ENCODE measurements around the gene NCKAP1. TPM values are rescaled to one million over a fixed set of nuclear protein-coding genes. Genes with fewer than 3 reads are reported as not detected.
"Not testable (repeated sequence)": the region's sequence is repeated elsewhere in the genome, so short reads cannot be mapped to it uniquely, and the experiment has no call there.

Gene NCKAP1
- total RNA-seq, 1 donor from 2014 or later = 116 TPM

DNA sequence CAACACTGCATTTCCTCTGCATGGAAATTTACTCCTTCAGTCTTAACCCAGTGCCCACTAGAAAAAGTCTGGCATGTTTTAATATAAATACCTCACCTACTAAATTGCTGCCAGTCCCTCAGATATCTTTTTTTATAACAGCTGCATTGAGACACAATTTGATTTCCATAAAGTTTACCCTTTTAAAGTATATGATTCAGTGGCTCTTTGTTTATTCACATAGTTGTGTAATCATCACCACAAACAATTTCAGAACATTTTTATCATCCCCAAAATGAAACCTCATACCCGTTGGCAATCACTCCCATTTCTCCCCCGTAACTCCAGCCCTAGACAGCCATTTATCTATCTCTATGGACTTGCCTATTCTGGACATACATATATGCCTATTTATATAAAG is 154.8 kb downstream of the NCKAP1 start:
- peaks cover 3% of the 10 kb centered on the region for H3K9me3 Mint-ChIP-seq (ENCODE audit: unreplicated experiment)
- H3K4me3 Mint-ChIP-seq (ENCODE audit: unreplicated experiment) = no peak overlapping the region
- no peak overlapping the region for H3K27ac Mint-ChIP-seq (ENCODE audit: unreplicated experiment)
- peaks cover 9% of the 10 kb centered on the region for H3K36me3 Mint-ChIP-seq (ENCODE audit: unreplicated experiment)
- no peak for DNase-seq
- TF ChIP-seq, protein P1, sequence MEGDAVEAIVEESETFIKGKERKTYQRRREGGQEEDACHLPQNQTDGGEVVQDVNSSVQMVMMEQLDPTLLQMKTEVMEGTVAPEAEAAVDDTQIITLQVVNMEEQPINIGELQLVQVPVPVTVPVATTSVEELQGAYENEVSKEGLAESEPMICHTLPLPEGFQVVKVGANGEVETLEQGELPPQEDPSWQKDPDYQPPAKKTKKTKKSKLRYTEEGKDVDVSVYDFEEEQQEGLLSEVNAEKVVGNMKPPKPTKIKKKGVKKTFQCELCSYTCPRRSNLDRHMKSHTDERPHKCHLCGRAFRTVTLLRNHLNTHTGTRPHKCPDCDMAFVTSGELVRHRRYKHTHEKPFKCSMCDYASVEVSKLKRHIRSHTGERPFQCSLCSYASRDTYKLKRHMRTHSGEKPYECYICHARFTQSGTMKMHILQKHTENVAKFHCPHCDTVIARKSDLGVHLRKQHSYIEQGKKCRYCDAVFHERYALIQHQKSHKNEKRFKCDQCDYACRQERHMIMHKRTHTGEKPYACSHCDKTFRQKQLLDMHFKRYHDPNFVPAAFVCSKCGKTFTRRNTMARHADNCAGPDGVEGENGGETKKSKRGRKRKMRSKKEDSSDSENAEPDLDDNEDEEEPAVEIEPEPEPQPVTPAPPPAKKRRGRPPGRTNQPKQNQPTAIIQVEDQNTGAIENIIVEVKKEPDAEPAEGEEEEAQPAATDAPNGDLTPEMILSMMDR (IDR thresholded peaks at IDR 0.05; ENCODE audit: partially characterized antibody, unreplicated experiment) = no peak
- H3K27me3 Mint-ChIP-seq (ENCODE audit: unreplicated experiment) = peaks cover 2% of the 10 kb centered on the region
- H3K4me1 Mint-ChIP-seq (ENCODE audit: low read depth, unreplicated experiment) = no peaks in the 10 kb centered on the region

DNA sequence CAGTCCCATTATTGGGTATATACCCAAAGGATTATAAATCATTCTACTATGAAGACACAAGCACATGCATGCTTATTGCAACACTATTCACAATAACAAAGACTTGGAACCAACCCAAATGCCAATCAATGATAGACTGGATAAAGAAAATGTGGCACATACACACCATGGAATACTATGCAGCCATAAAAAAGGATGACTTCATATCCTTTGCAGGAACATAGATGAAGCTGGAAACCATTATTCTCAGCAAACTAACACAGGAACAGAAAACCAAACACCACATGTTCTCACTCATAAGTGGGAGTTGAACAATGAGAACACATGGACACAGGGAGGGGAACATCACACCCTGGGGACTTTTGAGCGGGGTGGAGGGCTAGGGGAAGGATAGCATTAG is 158.2 kb downstream of the NCKAP1 start:
- H3K4me3 Mint-ChIP-seq (ENCODE audit: unreplicated experiment); H3K9me3 Mint-ChIP-seq (ENCODE audit: unreplicated experiment); H3K4me1 Mint-ChIP-seq (ENCODE audit: low read depth, unreplicated experiment); H3K36me3 Mint-ChIP-seq (ENCODE audit: unreplicated experiment); H3K27ac Mint-ChIP-seq (ENCODE audit: unreplicated experiment); H3K27me3 Mint-ChIP-seq (ENCODE audit: unreplicated experiment); DNase-seq: not testable (repeated sequence)

DNA sequence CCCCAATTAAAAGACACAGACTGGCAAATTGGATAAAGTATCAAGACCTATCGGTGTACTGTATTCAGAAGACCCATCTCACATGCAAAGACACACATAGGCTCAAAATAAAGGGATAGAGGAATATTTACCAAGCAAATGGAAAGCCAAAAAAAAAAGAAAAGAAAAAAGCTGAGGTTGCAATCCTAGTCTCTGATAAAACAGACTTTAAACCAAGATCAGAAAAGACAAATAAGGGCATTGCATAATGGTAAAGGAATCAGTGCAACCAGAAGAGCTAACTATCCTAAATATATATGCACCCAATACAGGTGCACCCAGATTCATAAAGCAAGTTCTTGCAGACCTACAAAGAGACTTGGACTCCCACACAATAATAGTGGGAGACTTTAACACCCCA is 161.6 kb downstream of the NCKAP1 start:
- H3K9me3 Mint-ChIP-seq (ENCODE audit: unreplicated experiment); H3K36me3 Mint-ChIP-seq (ENCODE audit: unreplicated experiment); DNase-seq; H3K27ac Mint-ChIP-seq (ENCODE audit: unreplicated experiment); H3K27me3 Mint-ChIP-seq (ENCODE audit: unreplicated experiment); H3K4me3 Mint-ChIP-seq (ENCODE audit: unreplicated experiment); H3K4me1 Mint-ChIP-seq (ENCODE audit: low read depth, unreplicated experiment): not testable (repeated sequence)

DNA sequence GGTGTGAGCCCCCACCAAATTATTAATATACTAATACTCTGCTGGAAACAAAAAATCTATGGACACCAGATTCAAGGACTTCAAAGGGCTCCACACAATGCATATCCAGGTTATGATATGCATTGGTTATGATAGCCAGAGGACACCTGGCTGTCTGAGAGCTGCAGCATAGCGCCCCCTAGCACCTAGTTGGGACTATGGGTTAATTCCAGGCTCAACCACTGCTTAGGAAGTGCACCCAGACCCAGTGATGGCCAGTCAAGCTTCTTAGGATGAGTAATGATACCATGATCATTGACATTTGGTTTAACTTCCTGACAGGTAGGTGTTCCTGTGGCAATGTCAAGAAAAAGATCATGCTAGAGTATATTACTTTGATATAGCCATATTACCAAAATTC is 168.0 kb downstream of the NCKAP1 start:
- Mint-ChIP-seq H3K36me3 (ENCODE audit: unreplicated experiment) (peaks cover 5% of the 10 kb centered on the region), H3K9me3 (ENCODE audit: unreplicated experiment) (peaks cover 9% of the 10 kb centered on the region), H3K27me3 (ENCODE audit: unreplicated experiment) (peaks cover 2% of the 10 kb centered on the region), H3K4me1 (ENCODE audit: low read depth, unreplicated experiment) (peaks cover 17% of the 10 kb centered on the region), H3K4me3 (ENCODE audit: unreplicated experiment) (no peak overlapping the region), H3K27ac (ENCODE audit: unreplicated experiment) (no peak overlapping the region)
- TF ChIP-seq, protein P1 (IDR thresholded peaks at IDR 0.05; ENCODE audit: partially characterized antibody, unreplicated experiment) = peak; percentile 31
- peak; percentile 22 for DNase-seq

DNA sequence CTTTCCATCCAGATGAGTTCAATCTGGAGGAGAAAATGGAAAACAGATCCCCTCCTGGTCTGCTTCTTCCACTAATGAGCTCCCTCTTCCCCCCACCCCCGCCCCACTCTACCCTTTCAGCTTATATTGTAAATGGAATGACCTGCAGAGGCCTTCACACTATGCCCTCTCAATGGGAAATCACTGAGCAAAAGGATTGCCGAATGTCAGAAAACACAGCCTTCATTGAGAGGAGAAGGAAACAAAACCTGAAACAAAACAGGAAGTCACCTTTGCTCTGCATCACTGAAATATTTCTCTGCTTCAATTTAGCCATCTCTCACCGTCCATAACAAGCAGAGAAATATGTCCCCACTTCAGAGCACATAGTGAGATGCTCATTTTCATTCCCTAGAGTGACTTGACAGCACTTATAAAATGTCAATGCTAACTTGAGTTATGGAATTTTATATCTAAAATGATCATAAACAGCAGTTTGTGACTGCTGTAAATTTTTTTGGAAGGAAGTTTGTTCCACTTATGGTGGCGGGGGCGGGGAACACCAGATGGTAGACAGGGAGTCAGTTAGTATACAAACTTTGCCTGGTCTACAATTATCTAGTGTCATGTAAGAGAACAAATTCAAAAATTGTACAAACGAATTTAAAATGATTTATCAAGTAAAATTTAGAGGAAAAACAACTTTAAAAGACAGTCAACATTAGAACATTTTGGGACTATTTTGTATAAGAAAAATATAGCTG is 170.0 kb downstream of the NCKAP1 start:
- Mint-ChIP-seq H3K4me3 (ENCODE audit: unreplicated experiment) (peak overlapping the region; percentile 97), H3K27me3 (ENCODE audit: unreplicated experiment) (peaks cover 4% of the 10 kb centered on the region), H3K9me3 (ENCODE audit: unreplicated experiment) (peaks cover 8% of the 10 kb centered on the region), H3K36me3 (ENCODE audit: unreplicated experiment) (peaks cover 5% of the 10 kb centered on the region), H3K4me1 (ENCODE audit: low read depth, unreplicated experiment) (peaks cover 17% of the 10 kb centered on the region), H3K27ac (ENCODE audit: unreplicated experiment) (peak overlapping the region; percentile 9)
- no peak for DNase-seq
- TF ChIP-seq, protein P1 (IDR thresholded peaks at IDR 0.05; ENCODE audit: partially characterized antibody, unreplicated experiment) = no peak

DNA sequence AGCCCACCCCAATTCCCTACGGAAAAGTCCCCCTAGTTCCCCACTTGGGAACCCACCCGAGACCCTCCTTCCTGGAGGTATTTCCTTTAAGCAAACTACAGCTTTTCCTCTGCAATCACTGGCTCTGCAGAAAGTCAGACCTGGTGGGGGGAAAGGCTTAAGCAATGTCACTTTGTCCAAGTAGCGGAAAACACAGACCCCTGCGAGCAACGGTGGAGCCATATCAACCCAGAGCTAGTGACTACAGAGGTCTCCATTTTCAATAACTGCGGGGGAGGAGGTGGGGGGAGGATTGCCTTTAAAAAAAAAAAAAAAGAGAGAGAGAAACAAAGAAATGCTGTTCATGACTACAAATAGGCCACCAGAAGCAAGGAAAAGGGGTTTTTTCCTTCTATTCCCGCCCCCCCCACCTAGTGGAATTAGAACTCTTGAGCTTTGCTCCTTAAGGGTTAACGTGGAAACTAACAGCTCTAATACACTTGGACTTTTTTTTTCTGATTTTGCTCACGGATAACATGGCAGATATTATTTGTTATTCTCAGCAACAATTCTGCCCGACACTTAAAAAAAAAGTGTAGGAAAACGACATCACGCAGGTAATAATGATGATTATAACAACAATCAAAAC is 170.7 kb downstream of the NCKAP1 start:
- TF ChIP-seq, protein P1 (IDR thresholded peaks at IDR 0.05; ENCODE audit: partially characterized antibody, unreplicated experiment) = no peak
- peaks cover 5% of the 10 kb centered on the region for H3K36me3 Mint-ChIP-seq (ENCODE audit: unreplicated experiment)
- peaks cover 4% of the 10 kb centered on the region for H3K27me3 Mint-ChIP-seq (ENCODE audit: unreplicated experiment)
- H3K4me1 Mint-ChIP-seq (ENCODE audit: low read depth, unreplicated experiment) = peaks cover 17% of the 10 kb centered on the region
- H3K4me3 Mint-ChIP-seq (ENCODE audit: unreplicated experiment) = peak overlapping the region; percentile 97
- peaks cover 8% of the 10 kb centered on the region for H3K9me3 Mint-ChIP-seq (ENCODE audit: unreplicated experiment)
- peak overlapping the region; percentile 23 for H3K27ac Mint-ChIP-seq (ENCODE audit: unreplicated experiment)
- DNase-seq = peak; percentile 17
